Breast epithelium (tissue), 4 donors: ENCODE data around the gene RBBP5. TPM values are rescaled to one million over a fixed set of nuclear protein-coding genes. Genes with fewer than 3 reads are reported as not detected.

ENCODE experiments used
- DNase-seq, 2 donors: peaks; one replicate each; pipeline ENCODE4 v3.0.0-alpha.2; 2019; ENCODE audit warnings: low spot score in 2 of 2
- H3K27ac ChIP-seq, 2 donors: fragments of 200-600 bp; sonication (generic) in 1 of 2; one replicate each; pipeline ENCODE4 v1.5.1; 2016 to 2019; ENCODE audit warnings: mild to moderate bottlenecking in 1 of 2
- H3K27me3 ChIP-seq, 2 donors: fragments of 200-600 bp; sonication (generic) in 1 of 2; one replicate each; pipeline versions ENCODE4 v1.5.1 to v1.6.0; 2017 to 2019; ENCODE audit warnings: control low read depth in 1 of 2, mild to moderate bottlenecking in 1 of 2
- H3K36me3 ChIP-seq: fragments of 200-600 bp; one replicate; pipeline ENCODE4 v1.5.1; 2019
- H3K4me1 ChIP-seq, 2 donors: fragments of 200-600 bp; sonication (generic); one replicate each; pipeline ENCODE4 v1.5.1; 2016 to 2019; ENCODE audit warnings: control low read depth in 1 of 2
- H3K4me3 ChIP-seq, 3 donors: fragments of 200-600 bp; sonication (generic); 1 replicate in 2 of 3; 2 replicates in 1 of 3; pipeline ENCODE4 v1.5.1; 2016 to 2019; ENCODE audit warnings: mild to moderate bottlenecking in 3 of 3, moderate library complexity in 2 of 3
- H3K9me3 ChIP-seq, 2 donors: fragments of 200-600 bp; sonication (generic) in 1 of 2; one replicate each; pipeline ENCODE4 v1.5.1; 2016 to 2019; ENCODE audit warnings: control low read depth in 1 of 2
- POLR2A ChIP-seq: fragments of 450-650 bp; IDR thresholded peaks from one replicate; pipeline ENCODE4 v1.6.1; 2016; ENCODE audit warnings: antibody characterized with exemption, mild to moderate bottlenecking, moderate library complexity
- POLR2AphosphoS5 ChIP-seq, 3 donors: sonication (generic); formaldehyde crosslinking; IDR thresholded peaks; one replicate each; pipeline ENCODE4 v1.6.1; 2017; ENCODE audit warnings: antibody characterized with exemption in 3 of 3
- intact Hi-C: fragments of 100-400 bp; cut with DNase I; formaldehyde crosslinking; loops from one replicate; pipeline ENCODE4 v1.15.1; 2023; ENCODE audit warnings: low total_unique reads
- total RNA-seq, 3 donors: library from RNA; depleted of rRNA; stranded (reverse); fragments of >200 nt; gene quantifications; one replicate each; pipeline ENCODE4 v1.1.0, GENCODE V29; 2016
- TF ChIP-seq, protein P1 (sequence below), 3 donors: fragments of 450-650 bp; IDR thresholded peaks; one replicate each; pipeline ENCODE4 v1.5.1; 2016 to 2017; ENCODE audit warnings: antibody characterized with exemption in 3 of 3, mild to moderate bottlenecking in 3 of 3, moderate library complexity in 3 of 3

RBBP5 gene
- total RNA-seq, 3 donors from 2014 or later: 15.7 to 25.5 (median 15.8) TPM

DNA sequence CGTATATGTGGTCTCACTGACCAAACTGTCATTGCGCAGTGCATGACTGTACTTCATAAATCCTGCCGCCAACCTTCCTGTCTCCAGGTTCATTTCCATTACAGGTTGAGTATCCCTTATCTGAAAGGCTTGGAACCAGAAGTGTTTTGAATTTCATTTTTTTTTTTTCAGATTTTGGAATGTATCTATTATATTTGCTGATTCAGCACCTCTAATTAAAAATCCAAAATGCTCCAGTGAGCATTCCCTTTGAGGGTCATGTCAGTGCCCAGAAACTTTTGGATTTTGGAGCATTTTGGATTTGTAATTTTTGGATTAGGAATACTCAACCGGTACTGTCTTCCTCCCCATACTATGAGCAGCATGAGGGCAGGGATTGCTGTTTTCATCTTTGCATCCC, 30.7 kb upstream of the RBBP5 start:
- no peak for DNase-seq
- H3K27me3 ChIP-seq: no peaks in the 10 kb centered on the region
- peaks cover 6 to 7% of the 10 kb centered on the region in 2 donors for H3K9me3 ChIP-seq
- no peaks in the 10 kb centered on the region for H3K4me1 ChIP-seq
- H3K27ac ChIP-seq: no peak overlapping the region
- H3K4me3 ChIP-seq: no peak overlapping the region
- H3K36me3 ChIP-seq: no peaks in the 10 kb centered on the region
- TF ChIP-seq POLR2AphosphoS5 (IDR thresholded peaks at IDR 0.05) (no peak), POLR2A (no peak)
- TF ChIP-seq, protein P1, sequence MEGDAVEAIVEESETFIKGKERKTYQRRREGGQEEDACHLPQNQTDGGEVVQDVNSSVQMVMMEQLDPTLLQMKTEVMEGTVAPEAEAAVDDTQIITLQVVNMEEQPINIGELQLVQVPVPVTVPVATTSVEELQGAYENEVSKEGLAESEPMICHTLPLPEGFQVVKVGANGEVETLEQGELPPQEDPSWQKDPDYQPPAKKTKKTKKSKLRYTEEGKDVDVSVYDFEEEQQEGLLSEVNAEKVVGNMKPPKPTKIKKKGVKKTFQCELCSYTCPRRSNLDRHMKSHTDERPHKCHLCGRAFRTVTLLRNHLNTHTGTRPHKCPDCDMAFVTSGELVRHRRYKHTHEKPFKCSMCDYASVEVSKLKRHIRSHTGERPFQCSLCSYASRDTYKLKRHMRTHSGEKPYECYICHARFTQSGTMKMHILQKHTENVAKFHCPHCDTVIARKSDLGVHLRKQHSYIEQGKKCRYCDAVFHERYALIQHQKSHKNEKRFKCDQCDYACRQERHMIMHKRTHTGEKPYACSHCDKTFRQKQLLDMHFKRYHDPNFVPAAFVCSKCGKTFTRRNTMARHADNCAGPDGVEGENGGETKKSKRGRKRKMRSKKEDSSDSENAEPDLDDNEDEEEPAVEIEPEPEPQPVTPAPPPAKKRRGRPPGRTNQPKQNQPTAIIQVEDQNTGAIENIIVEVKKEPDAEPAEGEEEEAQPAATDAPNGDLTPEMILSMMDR (IDR thresholded peaks at IDR 0.05): no peak
- intact Hi-C loops: no loop called here

DNA sequence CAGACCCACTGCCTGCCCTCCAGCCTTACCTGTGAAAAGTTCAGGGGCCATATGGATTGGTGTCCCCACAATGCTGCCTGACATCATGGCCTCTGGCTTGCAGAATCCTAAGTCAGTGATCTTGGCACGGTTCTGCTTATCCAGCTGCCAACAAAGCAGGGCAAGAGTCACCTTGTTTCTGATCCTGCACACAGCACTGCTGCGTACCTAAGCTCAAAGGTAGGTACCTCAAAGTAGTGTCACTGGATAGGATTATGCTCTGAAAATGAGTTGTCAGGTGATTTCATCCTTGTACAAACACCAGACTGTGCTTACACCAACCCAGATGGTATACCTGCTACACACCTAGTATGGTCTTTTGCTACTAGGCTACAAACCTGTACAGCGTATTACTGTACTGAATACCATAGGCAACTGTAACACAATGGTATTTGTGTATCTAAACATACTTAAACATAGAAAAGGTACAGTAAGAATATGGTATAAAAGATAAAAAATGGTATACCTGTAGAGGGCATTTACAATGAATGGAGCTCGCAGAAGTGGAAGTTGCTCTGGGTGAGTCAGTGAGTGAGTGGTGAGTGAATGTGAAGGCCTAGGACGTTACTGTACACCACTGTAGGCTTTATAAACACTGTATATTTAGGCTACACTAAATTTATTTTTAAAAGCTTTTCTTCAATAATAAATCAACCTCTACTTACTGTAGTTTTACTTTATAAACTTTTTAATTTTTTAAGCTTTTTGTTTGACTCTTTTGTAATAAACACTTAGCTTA, 29.1 kb upstream of the RBBP5 start:
- Histone ChIP-seq H3K4me1 (no peaks in the 10 kb centered on the region), H3K4me3 (no peak overlapping the region), H3K27ac (no peak overlapping the region), H3K9me3 (peaks cover 2% of the 10 kb centered on the region in 2 donors), H3K27me3 (no peaks in the 10 kb centered on the region), H3K36me3 (no peaks in the 10 kb centered on the region)
- no peak for TF ChIP-seq POLR2A
- TF ChIP-seq POLR2AphosphoS5 (IDR thresholded peaks at IDR 0.05): no peak
- TF ChIP-seq, protein P1 (IDR thresholded peaks at IDR 0.05): no peak
- DNase-seq: no peak
- intact Hi-C loops: no loop called here

DNA sequence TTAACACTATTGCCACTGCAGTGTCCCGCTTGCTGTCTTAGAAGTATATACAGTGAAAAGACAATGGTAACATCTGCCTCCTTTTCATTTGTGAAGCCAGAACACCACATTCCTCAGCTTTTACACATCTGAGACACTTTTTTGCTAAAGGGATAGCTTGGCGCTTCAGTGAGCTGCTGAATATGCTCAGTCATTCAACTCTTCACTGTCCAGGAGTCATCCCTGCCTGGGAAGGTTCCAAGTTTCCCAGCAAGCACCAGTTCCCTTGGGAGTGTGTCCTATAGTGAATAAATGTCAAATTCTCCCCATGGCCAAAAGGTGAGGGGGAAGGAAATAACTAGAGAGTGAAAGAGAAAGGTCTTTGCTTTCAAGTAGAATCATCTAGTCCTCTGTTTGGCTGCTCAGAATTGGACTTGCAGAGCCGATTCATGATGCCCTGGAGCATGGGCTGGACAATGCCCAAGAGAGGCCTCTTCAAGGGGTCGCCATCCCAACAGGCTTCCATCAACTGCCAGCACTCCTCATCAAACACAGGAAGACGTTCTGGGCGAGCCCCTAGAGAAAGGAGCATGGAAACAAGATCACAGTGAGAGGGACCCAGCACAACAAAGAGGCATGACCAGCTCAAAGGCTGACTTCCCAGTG, 25.5 kb upstream of the RBBP5 start:
- no peak for TF ChIP-seq POLR2AphosphoS5 (IDR thresholded peaks at IDR 0.05)
- TF ChIP-seq, protein P1 (IDR thresholded peaks at IDR 0.05): no peak
- no peak for TF ChIP-seq POLR2A
- Histone ChIP-seq H3K9me3 (no peaks in the 10 kb centered on the region), H3K4me3 (no peak overlapping the region), H3K27me3 (no peaks in the 10 kb centered on the region), H3K27ac (no peak overlapping the region), H3K36me3 (no peaks in the 10 kb centered on the region), H3K4me1 (no peaks in the 10 kb centered on the region)
- intact Hi-C loops: no loop called here
- no peak for DNase-seq

DNA sequence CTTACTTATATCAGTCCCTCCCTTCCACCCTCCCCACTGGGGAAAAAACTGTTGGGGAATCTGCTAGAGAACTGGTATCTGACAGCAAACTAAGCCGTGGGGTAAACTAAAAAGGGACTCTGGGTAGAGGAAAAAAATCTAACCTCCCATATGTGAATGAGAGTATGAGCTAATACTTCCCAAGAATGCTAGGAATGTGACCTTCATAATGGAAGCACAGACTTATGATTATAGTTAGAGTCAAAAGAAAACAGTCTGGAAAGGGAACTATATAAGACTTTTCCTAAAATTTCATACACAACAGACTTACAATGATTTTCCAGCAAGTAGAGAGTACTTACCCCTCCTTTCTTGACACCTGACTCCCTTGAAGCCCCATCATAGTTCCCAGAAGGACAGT, 23.0 kb upstream of the RBBP5 start:
- H3K4me3 ChIP-seq: no peak overlapping the region
- no peaks in the 10 kb centered on the region for H3K27me3 ChIP-seq
- H3K27ac ChIP-seq: no peak overlapping the region
- no peaks in the 10 kb centered on the region for H3K9me3 ChIP-seq
- H3K36me3 ChIP-seq: no peaks in the 10 kb centered on the region
- no peak for DNase-seq
- intact Hi-C loops: no loop called here
- TF ChIP-seq POLR2A (no peak), POLR2AphosphoS5 (IDR thresholded peaks at IDR 0.05) (no peak)
- TF ChIP-seq, protein P1 (IDR thresholded peaks at IDR 0.05): no peak
- no peaks in the 10 kb centered on the region for H3K4me1 ChIP-seq

DNA sequence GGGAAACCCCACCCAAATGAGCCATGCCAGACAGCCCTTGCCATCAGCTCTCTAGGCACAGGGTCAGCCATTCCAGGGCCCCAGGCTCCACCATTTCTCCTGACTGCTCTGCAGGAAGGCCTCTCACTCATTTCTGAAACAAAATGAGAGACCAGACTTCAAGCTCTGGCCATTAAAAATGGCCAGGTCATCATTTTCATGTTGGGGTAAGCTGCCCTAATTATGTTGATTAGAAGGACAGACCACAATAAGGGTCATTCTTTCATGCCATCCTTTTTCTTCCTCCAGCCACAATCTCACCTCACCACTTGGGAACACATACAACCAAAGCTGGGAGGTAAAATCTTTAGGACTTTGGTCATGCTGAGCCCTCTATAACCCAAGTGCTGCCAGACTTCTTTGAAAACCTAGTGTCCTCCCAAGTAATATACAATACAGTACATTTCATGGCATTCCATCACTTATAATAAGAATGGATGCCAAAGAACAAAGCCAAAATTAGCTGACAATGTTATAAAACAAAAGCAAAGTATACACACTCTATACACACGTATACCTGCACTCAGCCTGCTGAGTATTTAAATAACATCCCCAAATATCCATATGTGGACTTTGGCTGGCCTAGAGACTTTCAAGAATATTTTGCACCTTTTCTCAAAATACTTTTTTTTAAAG, 22.4 kb upstream of the RBBP5 start:
- Histone ChIP-seq H3K36me3 (no peaks in the 10 kb centered on the region), H3K27ac (peak overlapping the region in 1 of 2 donors; percentile 5), H3K9me3 (no peaks in the 10 kb centered on the region), H3K4me3 (no peak overlapping the region), H3K27me3 (no peaks in the 10 kb centered on the region), H3K4me1 (no peaks in the 10 kb centered on the region)
- intact Hi-C loops: no loop called here
- DNase-seq: no peak
- no peak for TF ChIP-seq POLR2AphosphoS5 (IDR thresholded peaks at IDR 0.05)
- no peak for TF ChIP-seq POLR2A
- TF ChIP-seq, protein P1 (IDR thresholded peaks at IDR 0.05): no peak
